ENCODE measurements around the gene FAM47E.

Gene FAM47E, protein sequence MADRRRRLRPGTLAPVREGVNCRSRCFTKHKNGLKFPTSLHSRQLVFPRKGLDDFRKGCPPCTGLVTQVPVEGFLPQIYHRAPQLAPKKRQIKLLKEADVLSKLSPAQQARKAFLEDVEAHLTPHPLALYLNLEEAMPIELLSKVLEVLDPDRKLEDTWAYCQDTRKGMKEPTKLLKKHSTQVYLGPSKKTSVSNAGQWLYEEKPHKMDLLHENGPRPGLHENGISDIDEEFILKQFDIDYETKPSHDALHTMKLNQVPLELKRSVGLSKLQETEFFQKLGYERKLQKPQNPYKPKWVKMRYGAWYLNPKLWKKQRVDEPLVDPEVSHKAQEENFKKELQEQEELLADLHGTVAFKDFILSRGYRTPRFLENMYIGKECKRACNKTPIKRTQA

GRCh38 chr4:76251441-76252270 is at the start of gene FAM47E:
Gene FAM47E, plus strand, starts transcription at chr4:76251721. Its CDS starts 26 bp downstream, at chr4:76251747.
- Histone ChIP-seq H3K4me3 (ENCODE audit: low read depth, low read length) (peak within 1 kb of the TSS; percentile 46), H3K27ac (ENCODE audit: extremely low read depth, low read depth, low read length) (no peak within 1 kb of the TSS), H3K4me1 (ENCODE audit: control insufficient read depth, insufficient read depth, low read length) (no peaks in the 10 kb centered on the region), H3K9me3 (ENCODE audit: control insufficient read depth, insufficient read depth, low read depth, low read length) (no peaks in the 10 kb centered on the region), H3K36me3 (ENCODE audit: control insufficient read depth in 2 of 2, insufficient read depth in 1 of 2, low read length in 2 of 2) (no peaks in the 10 kb centered on the region)
- CTCF ChIA-PET, result interaction anchor here (0.6 to 1.4 kb wide), 4 partner anchors 11 to 1608 kb away, joined by 3 to 4 read pairs (median 3); no protein-coding TSS in a partner anchor
- POLR2A ChIA-PET, result interaction anchor here (0.9 kb wide), 1 partner anchor 38 kb away, joined by 3 read pairs; the partner anchor contains the start of gene SCARB2
- TF ChIP-seq ZSCAN30 (tag by site-specific recombination; IDR thresholded peaks at IDR 0.05), result peak; percentile 41; the same call in 1 of the 2 replicates
- TF ChIP-seq HIC1 (tag by site-specific recombination; IDR thresholded peaks at IDR 0.05), result peak; percentile 32; the same call in 1 of the 2 replicates
- no peak for TF ChIP-seq PRDM4 (tag by site-specific recombination; IDR thresholded peaks at IDR 0.05)
- TF ChIP-seq ZBTB17 (tag by site-specific recombination; IDR thresholded peaks at IDR 0.05), result 0 out of 2 replicates have a peak, but pooled peaks have one; percentile 29
- no peak for TF ChIP-seq ZNF157 (tag by site-specific recombination; IDR thresholded peaks at IDR 0.05)
- no peak for TF ChIP-seq ZNF112 (tag by site-specific recombination; IDR thresholded peaks at IDR 0.05)
- TF ChIP-seq ZNF140 (tag by site-specific recombination; IDR thresholded peaks at IDR 0.05), result no peak
- TF ChIP-seq ZBTB1 (tag by site-specific recombination; IDR thresholded peaks at IDR 0.05), result no peak
- TF ChIP-seq ZNF776 (tag by site-specific recombination; IDR thresholded peaks at IDR 0.05; ENCODE audit: borderline replicate concordance), result no peak
- TF ChIP-seq MZF1 (tag by site-specific recombination; IDR thresholded peaks at IDR 0.05; ENCODE audit: borderline replicate concordance), result no peak
- TF ChIP-seq, protein P1, sequence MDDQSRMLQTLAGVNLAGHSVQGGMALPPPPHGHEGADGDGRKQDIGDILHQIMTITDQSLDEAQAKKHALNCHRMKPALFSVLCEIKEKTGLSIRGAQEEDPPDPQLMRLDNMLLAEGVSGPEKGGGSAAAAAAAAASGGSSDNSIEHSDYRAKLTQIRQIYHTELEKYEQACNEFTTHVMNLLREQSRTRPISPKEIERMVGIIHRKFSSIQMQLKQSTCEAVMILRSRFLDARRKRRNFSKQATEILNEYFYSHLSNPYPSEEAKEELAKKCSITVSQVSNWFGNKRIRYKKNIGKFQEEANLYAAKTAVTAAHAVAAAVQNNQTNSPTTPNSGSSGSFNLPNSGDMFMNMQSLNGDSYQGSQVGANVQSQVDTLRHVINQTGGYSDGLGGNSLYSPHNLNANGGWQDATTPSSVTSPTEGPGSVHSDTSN (CRISPR knock-in tag; IDR thresholded peaks at IDR 0.05), result no peak
- peak; percentile 84 for TF ChIP-seq MYNN (tag by site-specific recombination; IDR thresholded peaks at IDR 0.05; ENCODE audit: borderline replicate concordance)
- TF ChIP-seq ZBTB8A (tag by site-specific recombination; IDR thresholded peaks at IDR 0.05), result peak; percentile 55
- TF ChIP-seq ZNF48 (tag by site-specific recombination; IDR thresholded peaks at IDR 0.05), result no peak
- TF ChIP-seq ZNF37A (tag by site-specific recombination; IDR thresholded peaks at IDR 0.05), result no peak
- TF ChIP-seq, protein P2, sequence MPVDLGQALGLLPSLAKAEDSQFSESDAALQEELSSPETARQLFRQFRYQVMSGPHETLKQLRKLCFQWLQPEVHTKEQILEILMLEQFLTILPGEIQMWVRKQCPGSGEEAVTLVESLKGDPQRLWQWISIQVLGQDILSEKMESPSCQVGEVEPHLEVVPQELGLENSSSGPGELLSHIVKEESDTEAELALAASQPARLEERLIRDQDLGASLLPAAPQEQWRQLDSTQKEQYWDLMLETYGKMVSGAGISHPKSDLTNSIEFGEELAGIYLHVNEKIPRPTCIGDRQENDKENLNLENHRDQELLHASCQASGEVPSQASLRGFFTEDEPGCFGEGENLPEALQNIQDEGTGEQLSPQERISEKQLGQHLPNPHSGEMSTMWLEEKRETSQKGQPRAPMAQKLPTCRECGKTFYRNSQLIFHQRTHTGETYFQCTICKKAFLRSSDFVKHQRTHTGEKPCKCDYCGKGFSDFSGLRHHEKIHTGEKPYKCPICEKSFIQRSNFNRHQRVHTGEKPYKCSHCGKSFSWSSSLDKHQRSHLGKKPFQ (tag by site-specific recombination; IDR thresholded peaks at IDR 0.05), result no peak
- TF ChIP-seq ZNF560 (tag by site-specific recombination; IDR thresholded peaks at IDR 0.05; ENCODE audit: borderline replicate concordance), result no peak
- TF ChIP-seq SP3 (tag by site-specific recombination; IDR thresholded peaks at IDR 0.05), result no peak
- peak; percentile 50; the same call in 1 of the 2 replicates for TF ChIP-seq ZNF660 (tag by site-specific recombination; IDR thresholded peaks at IDR 0.05)
- TF ChIP-seq ZBTB20 (tag by site-specific recombination; IDR thresholded peaks at IDR 0.05), result peak; percentile 22; the same call in 1 of the 2 replicates
- TF ChIP-seq EGR2 (tag by site-specific recombination; IDR thresholded peaks at IDR 0.05; ENCODE audit: low read depth), result peak; percentile 57; the same call in 1 of the 2 replicates
- peak; percentile 53; the same call in 1 of the 2 replicates for TF ChIP-seq KLF9 (tag by site-specific recombination; IDR thresholded peaks at IDR 0.05; ENCODE audit: low read depth)
- TF ChIP-seq GLIS1 (tag by site-specific recombination; IDR thresholded peaks at IDR 0.05), result no peak
- no peak for TF ChIP-seq ZNF184 (tag by site-specific recombination; IDR thresholded peaks at IDR 0.05)
- peak; percentile 78 for TF ChIP-seq ZNF561 (tag by site-specific recombination; IDR thresholded peaks at IDR 0.05; ENCODE audit: borderline replicate concordance)
- 0 out of 2 replicates have a peak, but pooled peaks have one; percentile 14 for TF ChIP-seq GLIS2 (tag by site-specific recombination; IDR thresholded peaks at IDR 0.05)
- no peak for TF ChIP-seq ZNF792 (tag by site-specific recombination; IDR thresholded peaks at IDR 0.05)
- no peak for TF ChIP-seq ZSCAN5A (tag by site-specific recombination; IDR thresholded peaks at IDR 0.05)

Data from HEK293 (cell line).